Ascending aorta (tissue), 2 donors: ENCODE measurements around the gene CES2. TPM values are rescaled to one million over a fixed set of nuclear protein-coding genes. Genes with fewer than 3 reads are reported as not detected.
"Not testable (repeated sequence)": the region's sequence is repeated elsewhere in the genome, so short reads cannot be mapped to it uniquely, and the experiment has no call there.

Experiments used
- DNase-seq, 2 donors: peaks; one replicate each; pipeline ENCODE4 v3.0.0-alpha.2; 2019; ENCODE audit warnings: low spot score in 2 of 2
- H3K27ac ChIP-seq, 2 donors: fragments of 200-600 bp; sonication (generic); one replicate each; pipeline ENCODE4 v1.5.1; 2016 to 2017; ENCODE audit warnings: mild to moderate bottlenecking in 1 of 2
- H3K27me3 ChIP-seq: fragments of 200-600 bp; sonication (generic); one replicate; pipeline ENCODE4 v1.5.1; 2017
- H3K36me3 ChIP-seq, 2 donors: fragments of 200-600 bp; sonication (generic); one replicate each; pipeline ENCODE4 v1.5.1; 2016
- H3K4me1 ChIP-seq, 2 donors: fragments of 200-600 bp; sonication (generic); one replicate each; pipeline ENCODE4 v1.5.1; 2016 to 2017; ENCODE audit warnings: mild to moderate bottlenecking in 1 of 2
- H3K4me3 ChIP-seq, 2 donors: fragments of 200-600 bp; sonication (generic); one replicate each; pipeline ENCODE4 v1.5.1; 2016 to 2017; ENCODE audit warnings: mild to moderate bottlenecking in 1 of 2
- H3K9me3 ChIP-seq, 2 donors: fragments of 200-600 bp; sonication (generic); one replicate each; pipeline ENCODE4 v1.5.1; 2016
- CTCF ChIP-seq, 3 experiments: fragments of 200-600 bp in 2 of 3; fragments of 450-650 bp in 1 of 3; sonication (generic) in 2 of 3; IDR thresholded peaks; one replicate each; pipeline ENCODE4 v1.5.1; 2016 to 2019; ENCODE audit warnings: antibody characterized with exemption in 3 of 3, mild to moderate bottlenecking in 1 of 3, moderate library complexity in 1 of 3
- intact Hi-C: fragments of 100-400 bp; cut with DNase I; formaldehyde crosslinking; loops from one replicate; pipeline ENCODE4 v1.15.1; 2023
- total RNA-seq: library from RNA; depleted of rRNA; stranded (reverse); fragments of >200 nt; gene quantifications from one replicate; pipeline ENCODE4 v1.1.0, GENCODE V29; 2016

Gene CES2
- total RNA-seq, 1 donor from 2014 or later = 40.0 TPM

DNA sequence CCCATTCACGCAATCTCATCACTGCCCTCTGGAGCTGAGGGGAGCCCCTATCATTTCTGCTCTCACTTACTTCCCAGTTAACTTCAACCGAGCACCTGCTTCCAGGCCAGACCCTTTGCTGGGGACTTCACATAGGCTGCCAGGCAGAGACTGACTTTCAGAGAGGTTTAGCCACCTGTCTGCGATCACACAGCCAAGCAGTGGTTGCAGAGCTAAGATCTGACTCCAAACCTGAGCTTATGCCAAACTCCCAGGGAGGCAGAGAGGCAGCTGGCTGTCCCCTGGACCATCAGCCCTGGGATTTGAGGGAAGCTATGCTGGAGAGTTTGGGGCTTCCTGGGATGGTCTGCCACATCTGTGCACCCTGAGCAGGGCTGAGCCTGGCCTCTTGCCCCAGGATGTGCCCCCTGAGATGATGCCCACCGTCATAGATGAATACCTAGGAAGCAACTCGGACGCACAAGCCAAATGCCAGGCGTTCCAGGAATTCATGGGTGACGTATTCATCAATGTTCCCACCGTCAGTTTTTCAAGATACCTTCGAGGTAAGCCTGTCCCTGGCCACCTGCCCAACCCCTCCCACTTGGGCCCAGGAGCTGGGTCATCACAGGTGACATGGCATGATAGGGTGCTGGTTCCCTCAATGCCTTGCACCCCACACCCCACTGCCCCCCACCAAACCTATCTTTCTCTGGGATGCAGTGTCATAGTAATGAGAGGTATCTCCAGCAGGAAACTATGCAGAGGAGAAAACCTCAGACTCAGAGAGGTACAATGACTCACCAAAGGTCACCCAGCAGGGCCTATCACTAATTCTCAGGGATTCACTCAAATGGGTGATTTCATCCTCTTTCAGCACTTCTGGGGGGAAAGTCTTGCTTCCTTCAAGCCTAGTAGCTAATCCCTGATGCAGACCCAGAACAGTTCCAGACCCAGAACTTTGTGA, 35.7 kb downstream of the CES2 start:
- H3K27ac ChIP-seq = no peak overlapping the region
- no peak for TF ChIP-seq CTCF (IDR thresholded peaks at IDR 0.05)
- H3K27me3 ChIP-seq = no peaks in the 10 kb centered on the region
- H3K9me3 ChIP-seq = no peaks in the 10 kb centered on the region
- no peaks in the 10 kb centered on the region for H3K36me3 ChIP-seq
- no peak overlapping the region for H3K4me3 ChIP-seq
- no peaks in the 10 kb centered on the region for H3K4me1 ChIP-seq
- DNase-seq = no peak
- intact Hi-C loops = no loop called here

DNA sequence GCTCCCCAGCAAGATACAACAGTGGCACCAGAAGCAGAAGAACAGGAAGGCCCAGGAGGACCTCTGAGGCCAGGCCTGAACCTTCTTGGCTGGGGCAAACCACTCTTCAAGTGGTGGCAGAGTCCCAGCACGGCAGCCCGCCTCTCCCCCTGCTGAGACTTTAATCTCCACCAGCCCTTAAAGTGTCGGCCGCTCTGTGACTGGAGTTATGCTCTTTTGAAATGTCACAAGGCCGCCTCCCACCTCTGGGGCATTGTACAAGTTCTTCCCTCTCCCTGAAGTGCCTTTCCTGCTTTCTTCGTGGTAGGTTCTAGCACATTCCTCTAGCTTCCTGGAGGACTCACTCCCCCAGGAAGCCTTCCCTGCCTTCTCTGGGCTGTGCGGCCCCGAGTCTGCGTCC, 37.7 kb downstream of the CES2 start:
- Histone ChIP-seq H3K27me3 (no peaks in the 10 kb centered on the region), H3K36me3 (no peaks in the 10 kb centered on the region), H3K9me3 (no peaks in the 10 kb centered on the region), H3K4me3 (no peak overlapping the region), H3K27ac (no peak overlapping the region), H3K4me1 (no peaks in the 10 kb centered on the region)
- DNase-seq = no peak
- no peak for TF ChIP-seq CTCF (IDR thresholded peaks at IDR 0.05)
- intact Hi-C loops = no loop called here

- no peaks in the 10 kb centered on the region for H3K36me3 ChIP-seq
- H3K27me3 ChIP-seq = no peaks in the 10 kb centered on the region
- H3K9me3 ChIP-seq = no peaks in the 10 kb centered on the region
- no peak overlapping the region for H3K4me3 ChIP-seq
- intact Hi-C loops = no loop called here
- no peak for DNase-seq
- no peak for TF ChIP-seq CTCF (IDR thresholded peaks at IDR 0.05)
- no peak overlapping the region for H3K27ac ChIP-seq
- H3K4me1 ChIP-seq = peaks cover 0 to 3% of the 10 kb centered on the region in 2 donors
Measured at GRCh38 chr16:66973716-66974115, 38.4 kb downstream of the CES2 start.

DNA sequence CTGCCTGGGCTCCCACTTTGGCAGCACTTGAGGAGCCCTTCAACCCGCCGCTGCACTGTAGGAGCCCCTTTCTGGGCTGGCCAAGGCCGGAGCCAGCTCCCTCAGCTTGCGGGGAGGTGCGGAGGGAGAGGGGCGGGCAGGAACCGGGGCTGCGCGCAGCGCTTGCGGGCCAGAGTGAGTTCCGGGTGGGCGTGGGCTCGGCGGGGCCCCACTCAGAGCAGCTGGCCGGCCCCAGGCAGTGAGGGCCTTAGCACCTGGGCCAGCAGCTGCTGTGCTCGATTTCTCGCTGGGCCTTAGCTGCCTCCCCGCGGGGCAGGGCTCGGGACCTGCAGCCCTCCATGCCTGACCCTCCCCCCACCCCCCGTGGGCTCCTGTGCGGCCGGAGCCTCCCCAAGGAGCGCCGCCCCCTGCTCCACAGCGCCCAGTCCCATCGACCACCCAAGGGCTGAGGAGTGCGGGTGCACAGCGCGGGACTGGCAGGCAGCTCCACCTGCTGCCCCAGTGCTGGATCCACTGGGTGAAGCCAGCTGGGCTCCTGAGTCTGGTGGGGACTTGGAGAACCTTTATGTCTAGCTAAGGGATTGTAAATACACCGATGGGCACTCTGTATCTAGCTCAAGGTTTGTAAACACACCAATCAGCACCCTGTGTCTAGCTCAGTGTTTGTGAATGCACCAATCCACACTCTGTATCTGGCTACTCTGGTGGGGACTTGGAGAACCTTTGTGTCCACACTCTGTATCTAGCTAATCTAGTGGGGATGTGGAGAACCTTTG, 39.0 kb downstream of the CES2 start:
- H3K9me3 ChIP-seq, H3K4me3 ChIP-seq, intact Hi-C loops, H3K27me3 ChIP-seq, H3K4me1 ChIP-seq, DNase-seq, H3K27ac ChIP-seq, H3K36me3 ChIP-seq: not testable (repeated sequence)

GRCh38 chr16:66974932-66975246, 39.6 kb downstream of the CES2 start:
- H3K27ac ChIP-seq, H3K4me1 ChIP-seq, H3K9me3 ChIP-seq, H3K36me3 ChIP-seq, DNase-seq, H3K4me3 ChIP-seq, H3K27me3 ChIP-seq: not testable (repeated sequence)
- intact Hi-C loops = loop anchor here (5.0 kb wide), 1 partner anchor 132 kb away; the partner anchor contains the start of gene PHAF1

DNA sequence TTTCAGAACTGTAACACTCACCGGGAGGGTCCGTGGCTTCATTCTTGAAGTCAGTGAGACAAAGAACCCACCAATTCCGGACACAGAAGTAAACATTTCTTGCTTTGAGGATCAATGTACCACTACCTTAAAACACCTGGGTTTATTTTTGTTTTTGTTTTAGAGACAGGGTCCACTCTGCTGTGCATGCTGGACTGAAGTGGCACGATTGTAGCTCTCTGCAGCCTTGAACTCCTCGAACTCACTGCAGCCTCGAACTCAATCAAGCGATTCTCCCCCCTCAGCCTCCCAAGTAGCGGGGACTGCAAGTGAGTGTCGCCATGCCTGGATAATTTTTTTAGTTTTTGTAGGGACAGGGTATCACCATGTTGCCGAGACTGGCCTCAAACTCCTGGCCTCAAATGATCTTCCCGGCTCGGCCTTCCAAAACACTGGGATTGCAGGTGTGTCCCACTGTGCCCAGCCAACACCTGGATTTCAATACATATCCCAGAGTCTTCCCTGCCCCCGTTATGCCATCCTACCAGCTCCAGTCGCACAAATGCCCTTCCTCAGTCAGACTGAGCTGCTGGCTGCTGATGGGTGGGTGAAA, 40.1 kb downstream of the CES2 start:
- intact Hi-C loops = loop anchor here (5.0 kb wide), 1 partner anchor 132 kb away; the partner anchor contains the start of gene PHAF1
- no peak for DNase-seq
- Histone ChIP-seq H3K27me3 (no peaks in the 10 kb centered on the region), H3K9me3 (no peaks in the 10 kb centered on the region), H3K4me1 (peaks cover 0 to 7% of the 10 kb centered on the region in 2 donors), H3K27ac (no peak overlapping the region), H3K36me3 (no peaks in the 10 kb centered on the region), H3K4me3 (no peak overlapping the region)
- no peak for TF ChIP-seq CTCF (IDR thresholded peaks at IDR 0.05)
